Liver (tissue), 9 donors: ENCODE results near the gene ADAM11. TPM values are rescaled to one million over a fixed set of nuclear protein-coding genes. Genes with fewer than 3 reads are reported as not detected.

Experiments used
- DNase-seq: peaks from one replicate; pipeline ENCODE4 v3.0.0-alpha.2; 2017; ENCODE audit warnings: low spot score
- H3K27ac ChIP-seq, 2 donors: one replicate each; pipeline ENCODE4 v1.7.0; 2013; ENCODE audit warnings: inconsistent platforms in 2 of 2, low read length in 2 of 2, control low read depth in 1 of 2, low read depth in 1 of 2, mild to moderate bottlenecking in 1 of 2
- H3K27me3 ChIP-seq, 4 donors: one replicate each; pipeline versions ENCODE4 v1.6.1 to v1.7.0; 2013; ENCODE audit warnings: low read length in 3 of 4, inconsistent platforms in 1 of 4, mild to moderate bottlenecking in 1 of 4, moderate library complexity in 1 of 4; ENCODE audit not compliant: control insufficient read depth in 4 of 4, insufficient read depth in 4 of 4
- H3K36me3 ChIP-seq, 4 donors: one replicate each; pipeline versions ENCODE4 v1.6.1 to v1.7.0; 2013; ENCODE audit warnings: low read length in 3 of 4, mild to moderate bottlenecking in 3 of 4, low read depth in 1 of 4, moderate library complexity in 1 of 4; ENCODE audit not compliant: control insufficient read depth in 4 of 4, insufficient read depth in 3 of 4
- H3K4me1 ChIP-seq, 4 donors: one replicate each; pipeline versions ENCODE4 v1.6.1 to v1.7.0; 2013; ENCODE audit warnings: low read length in 3 of 4, mild to moderate bottlenecking in 3 of 4, moderate library complexity in 1 of 4; ENCODE audit not compliant: control insufficient read depth in 4 of 4, insufficient read depth in 4 of 4
- H3K4me3 ChIP-seq, 3 donors: one replicate each; pipeline versions ENCODE4 v1.6.1 to v1.7.0; 2013; ENCODE audit warnings: low read length in 3 of 3, control low read depth in 1 of 3, low read depth in 1 of 3, mild to moderate bottlenecking in 1 of 3
- H3K9ac ChIP-seq, 2 donors: one replicate each; pipeline ENCODE4 v1.7.0; 2013; ENCODE audit warnings: low read length in 2 of 2, mild to moderate bottlenecking in 2 of 2, moderate library complexity in 2 of 2, control low read depth in 1 of 2, low read depth in 1 of 2
- H3K9me3 ChIP-seq, 4 donors: one replicate each; pipeline versions ENCODE4 v1.6.1 to v1.7.0; 2013; ENCODE audit warnings: low read length in 3 of 4; ENCODE audit not compliant: control insufficient read depth in 4 of 4
- EGR1 ChIP-seq, 2 donors: IDR thresholded peaks; 2 replicates each; pipeline ENCODE4 v1.6.1; 2016 to 2018; ENCODE audit warnings: antibody characterized with exemption in 2 of 2, low read depth in 2 of 2
- FOXA1 ChIP-seq: IDR thresholded peaks from 2 replicates; pipeline ENCODE4 v1.6.1; 2016; ENCODE audit warnings: antibody characterized with exemption
- HNF4A ChIP-seq, 2 donors: conservative IDR thresholded peaks; 2 replicates each; pipeline ENCODE4 v1.6.1; 2016; ENCODE audit warnings: antibody characterized with exemption in 2 of 2, mild to moderate bottlenecking in 2 of 2
- HNF4G ChIP-seq: IDR thresholded peaks from 2 replicates; pipeline ENCODE4 v1.6.1; 2016; ENCODE audit warnings: antibody characterized with exemption
- JUND ChIP-seq, 2 donors: IDR thresholded peaks; 2 replicates each; pipeline ENCODE4 v1.6.1; 2016; ENCODE audit warnings: antibody characterized with exemption in 2 of 2
- RAD21 ChIP-seq, 2 donors: IDR thresholded peaks; 2 replicates each; pipeline ENCODE4 v1.6.1; 2016; ENCODE audit warnings: antibody characterized with exemption in 2 of 2, mild to moderate bottlenecking in 2 of 2
- REST ChIP-seq: IDR thresholded peaks from 2 replicates; pipeline ENCODE4 v1.6.1; 2016; ENCODE audit warnings: antibody characterized with exemption, mild to moderate bottlenecking
- RXRA ChIP-seq, 2 donors: IDR thresholded peaks; 2 replicates each; pipeline ENCODE4 v1.6.1; 2017 to 2018; ENCODE audit warnings: antibody characterized with exemption in 2 of 2, mild to moderate bottlenecking in 1 of 2
- SP1 ChIP-seq: IDR thresholded peaks from 2 replicates; pipeline ENCODE4 v1.6.1; 2018; ENCODE audit warnings: antibody characterized with exemption, mild to moderate bottlenecking
- TAF1 ChIP-seq: conservative IDR thresholded peaks from 2 replicates; pipeline ENCODE4 v1.6.1; 2016; ENCODE audit warnings: antibody characterized with exemption, mild to moderate bottlenecking
- WGBS: extraction: QIAGEN DNeasy Blood & Tissue Kit; methylation state at CpG from one replicate; pipeline ENCODE4 v1.1.7; 2013; 5-methylcytosine and 5-hydroxymethylcytosine counted together
- polyA plus RNA-seq, 2 donors: library from polyadenylated mRNA; stranded (reverse) in 1 of 2; unstranded in 1 of 2; fragments of 200-250 nt in 1 of 2; fragments of >200 nt in 1 of 2; fragmentation: Nextera tagmentation in 1 of 2; extraction: Ambion mirVana in 1 of 2; gene quantifications; one replicate each; pipeline versions ENCODE4 v1.2.1 to v1.2.3, GENCODE V29; 2013 to 2015
- total RNA-seq, 2 donors: library from RNA; depleted of rRNA; stranded (reverse); fragments of >200 nt; gene quantifications; one replicate each; pipeline ENCODE4 v1.2.3, GENCODE V29; 2014
- TF ChIP-seq, protein P1 (sequence below): IDR thresholded peaks from 2 replicates; pipeline ENCODE4 v1.6.1; 2016; ENCODE audit warnings: antibody characterized with exemption
- TF ChIP-seq, protein P2 (sequence below): IDR thresholded peaks from 2 replicates; pipeline ENCODE4 v1.6.1; 2016; ENCODE audit warnings: antibody characterized with exemption
- TF ChIP-seq, protein P3 (sequence below): IDR thresholded peaks from 2 replicates; pipeline ENCODE4 v1.6.1; 2016; ENCODE audit warnings: antibody characterized with exemption
- donor health status: healthy.
- donor health status: healthy.
- donor health status: healthy.
- donor health status: healthy.
- donor health status: healthy.

The ADAM11 gene
- total and polyA plus RNA-seq, 4 donors = 0.06 to 1.1 (median 0.08) TPM; not detected in 1

DNA sequence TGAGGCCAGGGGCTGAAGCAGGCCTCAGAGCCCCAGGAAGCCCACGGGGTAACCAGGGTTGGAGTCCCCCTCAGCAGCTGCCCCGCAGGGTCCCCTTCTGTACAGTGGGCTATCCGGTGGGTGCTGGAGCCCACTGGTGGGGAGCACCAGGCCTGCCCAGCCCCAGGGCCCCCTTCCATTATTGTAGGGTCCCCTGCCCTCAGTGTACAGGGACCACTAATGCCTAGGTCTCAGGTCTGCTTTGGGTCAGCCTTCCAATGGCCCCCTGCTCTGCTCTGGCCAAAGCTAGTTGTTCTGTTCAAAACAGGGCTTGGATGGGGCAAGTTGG, 1.1 kb downstream of the ADAM11 start:
- no peak for TF ChIP-seq EGR1 (IDR thresholded peaks at IDR 0.05; ENCODE audit: low read depth in 2 of 2)
- TF ChIP-seq RXRA (IDR thresholded peaks at IDR 0.05) = no peak
- TF ChIP-seq, protein P1, sequence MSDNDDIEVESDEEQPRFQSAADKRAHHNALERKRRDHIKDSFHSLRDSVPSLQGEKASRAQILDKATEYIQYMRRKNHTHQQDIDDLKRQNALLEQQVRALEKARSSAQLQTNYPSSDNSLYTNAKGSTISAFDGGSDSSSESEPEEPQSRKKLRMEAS = no peak
- TF ChIP-seq REST = no peak
- TF ChIP-seq SP1 = no peak
- no peak for TF ChIP-seq FOXA1
- TF ChIP-seq, protein P2, sequence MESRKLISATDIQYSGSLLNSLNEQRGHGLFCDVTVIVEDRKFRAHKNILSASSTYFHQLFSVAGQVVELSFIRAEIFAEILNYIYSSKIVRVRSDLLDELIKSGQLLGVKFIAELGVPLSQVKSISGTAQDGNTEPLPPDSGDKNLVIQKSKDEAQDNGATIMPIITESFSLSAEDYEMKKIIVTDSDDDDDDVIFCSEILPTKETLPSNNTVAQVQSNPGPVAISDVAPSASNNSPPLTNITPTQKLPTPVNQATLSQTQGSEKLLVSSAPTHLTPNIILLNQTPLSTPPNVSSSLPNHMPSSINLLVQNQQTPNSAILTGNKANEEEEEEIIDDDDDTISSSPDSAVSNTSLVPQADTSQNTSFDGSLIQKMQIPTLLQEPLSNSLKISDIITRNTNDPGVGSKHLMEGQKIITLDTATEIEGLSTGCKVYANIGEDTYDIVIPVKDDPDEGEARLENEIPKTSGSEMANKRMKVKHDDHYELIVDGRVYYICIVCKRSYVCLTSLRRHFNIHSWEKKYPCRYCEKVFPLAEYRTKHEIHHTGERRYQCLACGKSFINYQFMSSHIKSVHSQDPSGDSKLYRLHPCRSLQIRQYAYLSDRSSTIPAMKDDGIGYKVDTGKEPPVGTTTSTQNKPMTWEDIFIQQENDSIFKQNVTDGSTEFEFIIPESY = no peak
- no peak for TF ChIP-seq RAD21 (IDR thresholded peaks at IDR 0.05)
- no peak for TF ChIP-seq HNF4A (conservative IDR thresholded peaks at IDR 0.05)
- no peak for TF ChIP-seq HNF4G
- no peak for TF ChIP-seq TAF1
- TF ChIP-seq, protein P3, sequence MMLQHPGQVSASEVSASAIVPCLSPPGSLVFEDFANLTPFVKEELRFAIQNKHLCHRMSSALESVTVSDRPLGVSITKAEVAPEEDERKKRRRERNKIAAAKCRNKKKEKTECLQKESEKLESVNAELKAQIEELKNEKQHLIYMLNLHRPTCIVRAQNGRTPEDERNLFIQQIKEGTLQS = no peak
- no peak overlapping the region for H3K9ac ChIP-seq
- H3K4me1 ChIP-seq = peaks cover 3 to 10% (median 4%) of the 10 kb centered on the region in 4 donors
- 66% methylated on average over 3 of the region's 3 CpGs for WGBS
- H3K9me3 ChIP-seq = no peaks in the 10 kb centered on the region
- no peak overlapping the region for H3K27ac ChIP-seq
- DNase-seq = no peak
- H3K27me3 ChIP-seq = peaks cover 0 to 7% (median 2%) of the 10 kb centered on the region in 4 donors
- H3K36me3 ChIP-seq = no peaks in the 10 kb centered on the region
- H3K4me3 ChIP-seq = peak overlapping the region in 1 of 3 donors; percentile 59

GRCh38 chr17:44760474-44761308, 1.9 kb downstream of the ADAM11 start:
- H3K4me3 ChIP-seq = no peak overlapping the region
- no peak for DNase-seq
- H3K4me1 ChIP-seq = peaks cover 3 to 10% (median 4%) of the 10 kb centered on the region in 4 donors
- H3K9ac ChIP-seq = no peak overlapping the region
- no peaks in the 10 kb centered on the region for H3K36me3 ChIP-seq
- peaks cover 0 to 7% (median 2%) of the 10 kb centered on the region in 4 donors for H3K27me3 ChIP-seq
- H3K9me3 ChIP-seq = no peaks in the 10 kb centered on the region
- 77% methylated on average over 13 of the region's 13 CpGs for WGBS
- TF ChIP-seq FOXA1 = no peak
- no peak for TF ChIP-seq JUND (IDR thresholded peaks at IDR 0.05)
- TF ChIP-seq, protein P1 = no peak
- TF ChIP-seq RXRA (IDR thresholded peaks at IDR 0.05) = no peak
- no peak for TF ChIP-seq HNF4A (conservative IDR thresholded peaks at IDR 0.05)
- no peak overlapping the region for H3K27ac ChIP-seq
